GM12892 (cell line): Measurements from ENCODE around the gene ATCAY.
"Not testable (repeated sequence)": the region's sequence is repeated elsewhere in the genome, so short reads cannot be mapped to it uniquely, and the experiment has no call there.

Source experiments
- POLR2A ChIP-seq: IDR thresholded peaks from 2 replicates; pipeline ENCODE4 v1.6.1; 2011; ENCODE audit warnings: low read depth, low read length, control low read depth
- TAF1 ChIP-seq: IDR thresholded peaks from 2 replicates; pipeline ENCODE4 v1.6.1; 2011; ENCODE audit warnings: low read depth, mild to moderate bottlenecking, control low read depth, low read length, borderline replicate concordance

- not testable (repeated sequence) for TF ChIP-seq POLR2A, TAF1
Measured at GRCh38 chr19:3894959-3895358, 14.5 kb downstream of the ATCAY start.
